ENCODE data around the gene VAPA. TPM values are rescaled to one million over a fixed set of nuclear protein-coding genes. Genes with fewer than 3 reads are reported as not detected.

The VAPA gene
- total RNA-seq, 2 experiments from 2014 or later: 139 to 176 TPM

GRCh38 chr18:9930299-9930884 is 16.6 kb downstream of the VAPA start:
- H2AFZ ChIP-seq (ENCODE audit: low read length): no peak overlapping the region

GRCh38 chr18:9931146-9931545 is 17.3 kb downstream of the VAPA start:
- no TSS peak for BruUV-seq (replicated peaks)
- intact Hi-C loops (cut with micrococcal nuclease; ENCODE audit: unreplicated experiment): no loop called here
- Histone ChIP-seq H3K4me2 (ENCODE audit: low read length) (no peak overlapping the region), H3K4me1 (ENCODE audit: insufficient read depth, low read length, poor library complexity, severe bottlenecking) (peaks cover 23% of the 10 kb centered on the region), H3K27ac (ENCODE audit: low read depth, low read length, poor library complexity, severe bottlenecking) (no peak overlapping the region), H4K20me1 (ENCODE audit: insufficient read depth, low read length) (peaks cover 53% of the 10 kb centered on the region), H3K36me3 (ENCODE audit: insufficient read depth, low read length) (peaks cover 46% of the 10 kb centered on the region), H3K4me3 (ENCODE audit: low read depth, low read length, poor library complexity, severe bottlenecking) (no peak overlapping the region), H3K9me3 (ENCODE audit: low read length) (0 out of 2 replicates have a peak, but pooled peaks cover 3% of the 10 kb centered on the region), H2AFZ (ENCODE audit: low read length) (no peak overlapping the region), H3K79me2 (ENCODE audit: insufficient read depth, low read depth, low read length) (peaks cover 98% of the 10 kb centered on the region), H3K9me2 (ENCODE audit: insufficient read depth, low read length) (no peaks in the 10 kb centered on the region)
- POLR2A ChIA-PET: no interaction called here
- CTCF ChIA-PET (ENCODE audit: unreplicated experiment): no interaction called here
- TF ChIP-seq CTCF (conservative IDR thresholded peaks at IDR 0.05; ENCODE audit: low read length) (no peak), EZH2phosphoT487 (IDR thresholded peaks at IDR 0.05; ENCODE audit: borderline replicate concordance, low read depth, low read length) (no peak)
- no peak for DNase-seq (ENCODE audit: low spot score)

More at GRCh38 chr18:9930299-9930884, 16.6 kb downstream of the VAPA start:
- H3K27ac ChIP-seq (ENCODE audit: low read depth, low read length, poor library complexity, severe bottlenecking): no peak overlapping the region
- BruUV-seq (replicated peaks): no TSS peak
- peaks cover 98% of the 10 kb centered on the region for H3K79me2 ChIP-seq (ENCODE audit: insufficient read depth, low read depth, low read length)
- TF ChIP-seq EZH2phosphoT487 (IDR thresholded peaks at IDR 0.05; ENCODE audit: borderline replicate concordance, low read depth, low read length) (no peak), CTCF (conservative IDR thresholded peaks at IDR 0.05; ENCODE audit: low read length) (no peak)
- intact Hi-C loops (cut with micrococcal nuclease; ENCODE audit: unreplicated experiment): no loop called here
- H3K4me2 ChIP-seq (ENCODE audit: low read length): no peak overlapping the region
- CTCF ChIA-PET (ENCODE audit: unreplicated experiment): no interaction called here
- no peaks in the 10 kb centered on the region for H3K9me2 ChIP-seq (ENCODE audit: insufficient read depth, low read length)
- H4K20me1 ChIP-seq (ENCODE audit: insufficient read depth, low read length): peaks cover 60% of the 10 kb centered on the region
- no peak for DNase-seq (ENCODE audit: low spot score)
- no peak overlapping the region for H3K4me3 ChIP-seq (ENCODE audit: low read depth, low read length, poor library complexity, severe bottlenecking)
- peaks cover 25% of the 10 kb centered on the region for H3K4me1 ChIP-seq (ENCODE audit: insufficient read depth, low read length, poor library complexity, severe bottlenecking)
- peaks cover 39% of the 10 kb centered on the region for H3K36me3 ChIP-seq (ENCODE audit: insufficient read depth, low read length)
- POLR2A ChIA-PET: no interaction called here
- H3K9me3 ChIP-seq (ENCODE audit: low read length): 0 out of 2 replicates have a peak, but pooled peaks cover 3% of the 10 kb centered on the region

GRCh38 chr18:9931678-9932077 is 17.9 kb downstream of the VAPA start:
- peaks cover 18% of the 10 kb centered on the region for H3K4me1 ChIP-seq (ENCODE audit: insufficient read depth, low read length, poor library complexity, severe bottlenecking)
- ChIA-PET CTCF (ENCODE audit: unreplicated experiment) (no interaction called here), POLR2A (no interaction called here)
- H3K36me3 ChIP-seq (ENCODE audit: insufficient read depth, low read length): peaks cover 51% of the 10 kb centered on the region
- H3K4me2 ChIP-seq (ENCODE audit: low read length): no peak overlapping the region
- H4K20me1 ChIP-seq (ENCODE audit: insufficient read depth, low read length): peaks cover 47% of the 10 kb centered on the region
- intact Hi-C loops (cut with micrococcal nuclease; ENCODE audit: unreplicated experiment): no loop called here
- TF ChIP-seq CTCF (conservative IDR thresholded peaks at IDR 0.05; ENCODE audit: low read length) (no peak), EZH2phosphoT487 (IDR thresholded peaks at IDR 0.05; ENCODE audit: borderline replicate concordance, low read depth, low read length) (no peak)
- no peaks in the 10 kb centered on the region for H3K9me2 ChIP-seq (ENCODE audit: insufficient read depth, low read length)
- H2AFZ ChIP-seq (ENCODE audit: low read length): no peak overlapping the region
- no peak overlapping the region for H3K4me3 ChIP-seq (ENCODE audit: low read depth, low read length, poor library complexity, severe bottlenecking)
- no peak for DNase-seq (ENCODE audit: low spot score)
- BruUV-seq (replicated peaks): no TSS peak
- no peak overlapping the region for H3K27ac ChIP-seq (ENCODE audit: low read depth, low read length, poor library complexity, severe bottlenecking)
- H3K79me2 ChIP-seq (ENCODE audit: insufficient read depth, low read depth, low read length): peaks cover 98% of the 10 kb centered on the region
- 0 out of 2 replicates have a peak, but pooled peaks cover 3% of the 10 kb centered on the region for H3K9me3 ChIP-seq (ENCODE audit: low read length)
